Measurements from ENCODE around the gene TNNT3. TPM values are rescaled to one million over a fixed set of nuclear protein-coding genes. Genes with fewer than 3 reads are reported as not detected.
A peak's percentile ranks its signal among the peaks of the same experiment; 100 is the strongest.

TNNT3 gene
- total RNA-seq, 1 experiment from 2014 or later, result 0.71 TPM

DNA sequence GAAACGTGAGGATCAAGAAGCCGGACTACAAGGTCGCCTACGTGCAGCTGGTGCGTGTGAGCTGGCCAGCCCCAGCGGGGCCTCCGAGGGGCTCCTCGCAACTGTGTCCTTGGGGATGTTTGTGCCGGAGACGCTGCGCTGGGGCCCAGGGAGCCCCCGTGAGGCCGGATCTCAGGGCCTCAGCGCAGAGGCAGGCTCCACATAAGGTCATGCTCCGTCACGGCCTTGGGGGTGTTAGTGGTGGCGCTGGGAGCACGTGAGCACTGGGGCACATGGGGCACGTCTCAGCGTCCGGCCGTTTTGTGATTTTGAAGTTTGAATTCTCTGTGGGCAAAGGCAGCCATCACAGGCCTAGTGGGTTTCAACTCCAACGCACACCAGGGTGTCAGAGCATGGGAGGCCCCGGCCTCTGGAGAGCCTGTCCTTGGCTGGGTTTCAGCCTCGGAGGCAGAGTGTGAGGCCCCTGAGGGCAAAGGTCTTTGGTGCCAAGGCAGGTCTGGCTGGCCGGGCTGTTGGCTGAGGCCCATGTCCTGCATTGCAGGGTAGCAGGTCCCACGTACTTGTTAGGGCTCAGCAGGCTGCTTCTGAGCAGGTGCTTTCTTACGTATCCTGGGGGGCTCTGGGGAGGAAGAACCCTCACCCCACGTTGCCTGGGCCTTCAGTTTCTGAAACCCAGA lies 33.4 kb downstream of the TNNT3 start:
- no peak for DNase-seq (ENCODE audit: low read depth, low spot score)
- Histone ChIP-seq H3K9me2 (ENCODE audit: insufficient read depth) (no peaks in the 10 kb centered on the region), H3K9me3 (ENCODE audit: control insufficient read depth in 1 of 2, insufficient read depth in 1 of 2, low read depth in 1 of 2, low read length in 2 of 2) (no peaks in the 10 kb centered on the region), H3K79me2 (ENCODE audit: insufficient read depth, low read length) (no peaks in the 10 kb centered on the region), H3K9ac (ENCODE audit: low read length) (no peak overlapping the region), H3K36me3 (ENCODE audit: control insufficient read depth in 1 of 2, insufficient read depth in 2 of 2, low read length in 2 of 2) (no peaks in the 10 kb centered on the region), H3K27me3 (ENCODE audit: insufficient read depth, low read length) (no peaks in the 10 kb centered on the region), H3K4me1 (ENCODE audit: control insufficient read depth in 1 of 2, insufficient read depth in 2 of 2, low read length in 2 of 2) (no peaks in the 10 kb centered on the region), H3K4me2 (ENCODE audit: low read length) (no peak overlapping the region), H3K4me3 (replicated peaks in 1 of 2; ENCODE audit: low read depth in 1 of 2, low read length in 2 of 2) (no peak overlapping the region), H3K27ac (ENCODE audit: low read depth, low read length) (no peak overlapping the region), H2AFZ (ENCODE audit: low read depth, low read length, poor library complexity, severe bottlenecking) (no peak overlapping the region), H4K20me1 (ENCODE audit: insufficient read depth) (no peaks in the 10 kb centered on the region)
- ChIA-PET POLR2A (no interaction called here), RAD21 (ENCODE audit: low non-redundant PET in 1 of 2, low total read pairs in 2 of 2, uncharacterized antibody in 2 of 2, unreplicated experiment in 2 of 2) (no interaction called here), CTCF (no interaction called here)
- no peak for ATAC-seq
- intact Hi-C loops (cut with micrococcal nuclease), result no loop called here
- TF ChIP-seq CBX3 (IDR thresholded peaks at IDR 0.05; ENCODE audit: low read depth) (no peak), EZH2 (IDR thresholded peaks at IDR 0.05) (no peak), POLR2A (IDR thresholded peaks at IDR 0.05; ENCODE audit: borderline replicate concordance, extremely low read depth, insufficient read depth, insufficient read length) (no peak)
- BruUV-seq (replicated peaks), result TSS peak; percentile 17

DNA sequence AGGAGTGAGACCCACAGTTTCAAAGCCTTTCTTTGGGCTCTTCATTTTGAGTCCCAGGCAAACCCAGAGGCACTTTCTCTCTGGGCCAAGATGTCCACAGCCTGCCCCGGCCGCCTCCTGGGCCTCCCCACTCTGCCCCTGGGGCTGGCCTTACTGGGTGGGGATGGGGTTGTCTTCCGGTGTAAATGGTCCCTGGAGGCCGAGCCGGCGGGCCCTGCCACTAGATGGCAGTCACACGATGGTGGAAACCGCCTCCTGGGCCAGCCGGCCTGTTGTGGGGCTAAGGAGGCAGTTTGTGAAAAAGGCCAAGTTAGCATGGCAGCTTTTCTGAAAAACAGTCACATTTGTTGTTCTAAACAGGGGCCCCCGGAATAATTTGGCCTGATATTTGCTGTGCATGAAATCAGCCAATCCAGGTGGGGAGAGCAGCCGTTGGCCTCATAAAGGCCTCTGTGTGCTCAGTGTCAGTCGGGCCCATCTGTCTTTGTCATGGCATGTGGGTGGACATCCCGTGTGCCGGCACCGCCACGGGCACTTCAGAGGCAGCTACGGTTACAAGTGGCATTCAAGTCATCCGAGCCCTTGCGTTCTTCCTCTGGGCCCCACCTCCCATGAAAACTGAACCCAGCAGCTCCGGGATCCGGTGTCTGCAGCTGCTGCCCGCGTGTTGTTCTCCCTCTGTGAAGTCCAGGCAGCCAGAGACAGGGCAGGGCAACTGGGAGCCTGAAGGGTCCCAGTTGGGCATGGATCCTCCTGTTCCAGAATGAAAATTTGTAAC lies 34.2 kb downstream of the TNNT3 start:
- H3K36me3 ChIP-seq (ENCODE audit: control insufficient read depth in 1 of 2, insufficient read depth in 2 of 2, low read length in 2 of 2), result no peaks in the 10 kb centered on the region
- BruUV-seq (replicated peaks), result no TSS peak
- no peaks in the 10 kb centered on the region for H4K20me1 ChIP-seq (ENCODE audit: insufficient read depth)
- ATAC-seq (peak; percentile 59), DNase-seq (ENCODE audit: low read depth, low spot score) (no peak)
- no peaks in the 10 kb centered on the region for H3K4me1 ChIP-seq (ENCODE audit: control insufficient read depth in 1 of 2, insufficient read depth in 2 of 2, low read length in 2 of 2)
- H3K9ac ChIP-seq (ENCODE audit: low read length), result no peak overlapping the region
- ChIA-PET POLR2A (no interaction called here), CTCF (interaction anchor here (1.3 kb wide), 1 partner anchor 199 kb away, joined by 3 read pairs; no protein-coding TSS in a partner anchor), RAD21 (ENCODE audit: low non-redundant PET in 1 of 2, low total read pairs in 2 of 2, uncharacterized antibody in 2 of 2, unreplicated experiment in 2 of 2) (no interaction called here)
- intact Hi-C loops (cut with micrococcal nuclease), result no loop called here
- no peak overlapping the region for H3K4me3 ChIP-seq (replicated peaks in 1 of 2; ENCODE audit: low read depth in 1 of 2, low read length in 2 of 2)
- H3K27me3 ChIP-seq (ENCODE audit: insufficient read depth, low read length), result no peaks in the 10 kb centered on the region
- no peak overlapping the region for H3K4me2 ChIP-seq (ENCODE audit: low read length)
- no peak overlapping the region for H3K27ac ChIP-seq (ENCODE audit: low read depth, low read length)
- no peak overlapping the region for H2AFZ ChIP-seq (ENCODE audit: low read depth, low read length, poor library complexity, severe bottlenecking)
- no peaks in the 10 kb centered on the region for H3K9me2 ChIP-seq (ENCODE audit: insufficient read depth)
- H3K79me2 ChIP-seq (ENCODE audit: insufficient read depth, low read length), result no peaks in the 10 kb centered on the region
- H3K9me3 ChIP-seq (ENCODE audit: control insufficient read depth in 1 of 2, insufficient read depth in 1 of 2, low read depth in 1 of 2, low read length in 2 of 2), result no peaks in the 10 kb centered on the region
- TF ChIP-seq, protein P1, sequence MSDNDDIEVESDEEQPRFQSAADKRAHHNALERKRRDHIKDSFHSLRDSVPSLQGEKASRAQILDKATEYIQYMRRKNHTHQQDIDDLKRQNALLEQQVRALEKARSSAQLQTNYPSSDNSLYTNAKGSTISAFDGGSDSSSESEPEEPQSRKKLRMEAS (IDR thresholded peaks at IDR 0.05), result no peak
- TF ChIP-seq POLR2AphosphoS5 (IDR thresholded peaks at IDR 0.05; ENCODE audit: low read depth, low read length) (no peak), JUND (IDR thresholded peaks at IDR 0.05) (no peak), SRF (IDR thresholded peaks at IDR 0.05; ENCODE audit: low read depth) (no peak), ZNF274 (IDR thresholded peaks at IDR 0.05; ENCODE audit: low read depth, low read length) (no peak), EZH2phosphoT487 (IDR thresholded peaks at IDR 0.05; ENCODE audit: borderline replicate concordance) (no peak), EGR1 (IDR thresholded peaks at IDR 0.05; ENCODE audit: low read depth) (no peak), CBX3 (IDR thresholded peaks at IDR 0.05; ENCODE audit: low read depth) (no peak), EZH2 (IDR thresholded peaks at IDR 0.05) (no peak), ZFX (IDR thresholded peaks at IDR 0.05) (no peak), POLR2A (IDR thresholded peaks at IDR 0.05; ENCODE audit: borderline replicate concordance, extremely low read depth, insufficient read depth, insufficient read length) (no peak), TCF7L2 (IDR thresholded peaks at IDR 0.05; ENCODE audit: borderline replicate concordance, extremely low read depth, insufficient read depth, insufficient read length) (no peak), CEBPB (IDR thresholded peaks at IDR 0.05; ENCODE audit: low read depth) (no peak), YY1 (IDR thresholded peaks at IDR 0.05; ENCODE audit: extremely low read depth, insufficient replicate concordance, low read depth, low read length) (no peak)
- TF ChIP-seq, protein P2, sequence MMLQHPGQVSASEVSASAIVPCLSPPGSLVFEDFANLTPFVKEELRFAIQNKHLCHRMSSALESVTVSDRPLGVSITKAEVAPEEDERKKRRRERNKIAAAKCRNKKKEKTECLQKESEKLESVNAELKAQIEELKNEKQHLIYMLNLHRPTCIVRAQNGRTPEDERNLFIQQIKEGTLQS (IDR thresholded peaks at IDR 0.05), result no peak
- TF ChIP-seq, protein P3, sequence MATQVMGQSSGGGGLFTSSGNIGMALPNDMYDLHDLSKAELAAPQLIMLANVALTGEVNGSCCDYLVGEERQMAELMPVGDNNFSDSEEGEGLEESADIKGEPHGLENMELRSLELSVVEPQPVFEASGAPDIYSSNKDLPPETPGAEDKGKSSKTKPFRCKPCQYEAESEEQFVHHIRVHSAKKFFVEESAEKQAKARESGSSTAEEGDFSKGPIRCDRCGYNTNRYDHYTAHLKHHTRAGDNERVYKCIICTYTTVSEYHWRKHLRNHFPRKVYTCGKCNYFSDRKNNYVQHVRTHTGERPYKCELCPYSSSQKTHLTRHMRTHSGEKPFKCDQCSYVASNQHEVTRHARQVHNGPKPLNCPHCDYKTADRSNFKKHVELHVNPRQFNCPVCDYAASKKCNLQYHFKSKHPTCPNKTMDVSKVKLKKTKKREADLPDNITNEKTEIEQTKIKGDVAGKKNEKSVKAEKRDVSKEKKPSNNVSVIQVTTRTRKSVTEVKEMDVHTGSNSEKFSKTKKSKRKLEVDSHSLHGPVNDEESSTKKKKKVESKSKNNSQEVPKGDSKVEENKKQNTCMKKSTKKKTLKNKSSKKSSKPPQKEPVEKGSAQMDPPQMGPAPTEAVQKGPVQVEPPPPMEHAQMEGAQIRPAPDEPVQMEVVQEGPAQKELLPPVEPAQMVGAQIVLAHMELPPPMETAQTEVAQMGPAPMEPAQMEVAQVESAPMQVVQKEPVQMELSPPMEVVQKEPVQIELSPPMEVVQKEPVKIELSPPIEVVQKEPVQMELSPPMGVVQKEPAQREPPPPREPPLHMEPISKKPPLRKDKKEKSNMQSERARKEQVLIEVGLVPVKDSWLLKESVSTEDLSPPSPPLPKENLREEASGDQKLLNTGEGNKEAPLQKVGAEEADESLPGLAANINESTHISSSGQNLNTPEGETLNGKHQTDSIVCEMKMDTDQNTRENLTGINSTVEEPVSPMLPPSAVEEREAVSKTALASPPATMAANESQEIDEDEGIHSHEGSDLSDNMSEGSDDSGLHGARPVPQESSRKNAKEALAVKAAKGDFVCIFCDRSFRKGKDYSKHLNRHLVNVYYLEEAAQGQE (IDR thresholded peaks at IDR 0.05; ENCODE audit: low read depth), result no peak
